ENCODE data around the gene CCDC85C.

Gene CCDC85C

GRCh38 chr14:99542566-99542965 lies 61.4 kb downstream of the CCDC85C start:
- no peak for TF ChIP-seq CTCF (conservative IDR thresholded peaks at IDR 0.05)
- H3K27ac ChIP-seq = peak overlapping the region; percentile 21; the same call in 1 of the 2 replicates

GRCh38 chr14:99541677-99542470 lies 62.1 kb downstream of the CCDC85C start:
- no peak for TF ChIP-seq CTCF (conservative IDR thresholded peaks at IDR 0.05)
- peak overlapping the region; percentile 21 for H3K27ac ChIP-seq

GRCh38 chr14:99541211-99541610 lies 62.8 kb downstream of the CCDC85C start:
- peak overlapping the region; percentile 21 for H3K27ac ChIP-seq
- no peak for TF ChIP-seq CTCF (conservative IDR thresholded peaks at IDR 0.05)

- TF ChIP-seq CTCF (conservative IDR thresholded peaks at IDR 0.05) = no peak
- no peak overlapping the region for H3K27ac ChIP-seq
Observed at GRCh38 chr14:99540196-99541032, 63.6 kb downstream of the CCDC85C start.

- no peak overlapping the region for H3K27ac ChIP-seq
- no peak for TF ChIP-seq CTCF (conservative IDR thresholded peaks at IDR 0.05)
Observed at GRCh38 chr14:99539491-99539890, 64.5 kb downstream of the CCDC85C start.

GRCh38 chr14:99538733-99539132 lies 65.3 kb downstream of the CCDC85C start:
- no peak for TF ChIP-seq CTCF (conservative IDR thresholded peaks at IDR 0.05)
- peak overlapping the region; percentile 7; the same call in 1 of the 2 replicates for H3K27ac ChIP-seq

- no peak for TF ChIP-seq CTCF (conservative IDR thresholded peaks at IDR 0.05)
- H3K27ac ChIP-seq = peak overlapping the region; percentile 7; the same call in 1 of the 2 replicates
Observed at GRCh38 chr14:99538275-99538674, 65.7 kb downstream of the CCDC85C start.
